ENCODE data around the gene UBE2D3.

DNA sequence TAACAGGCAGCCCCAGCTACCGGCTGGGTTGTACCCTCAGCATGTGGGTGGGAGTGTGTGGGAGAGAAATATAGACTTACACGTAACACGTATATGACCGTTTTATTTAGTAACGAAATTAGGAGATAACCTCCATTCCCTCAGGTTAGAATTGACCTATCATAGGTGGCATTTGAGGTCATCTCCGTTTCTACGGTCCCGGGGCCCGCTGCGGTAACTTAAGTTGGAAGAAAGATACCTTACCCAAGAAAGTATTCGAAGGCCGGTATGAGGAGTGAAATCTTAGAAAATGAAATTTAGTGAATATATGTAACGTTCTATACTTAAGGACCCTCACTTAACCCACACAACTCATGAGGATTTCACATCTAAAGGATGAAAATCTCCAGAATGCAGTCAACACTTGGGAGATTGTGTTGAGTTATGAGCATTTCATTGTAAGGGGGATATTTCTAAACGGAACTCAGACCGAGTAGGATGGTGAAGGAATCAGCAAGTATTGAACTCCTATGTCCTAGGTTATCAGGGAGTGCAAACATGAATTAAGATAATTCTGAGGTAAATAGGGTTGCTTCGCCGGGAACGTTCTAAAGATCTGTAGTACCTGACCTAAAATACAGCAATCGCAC lies 42.3 kb upstream of the UBE2D3 start:
- TF ChIP-seq, protein P1, sequence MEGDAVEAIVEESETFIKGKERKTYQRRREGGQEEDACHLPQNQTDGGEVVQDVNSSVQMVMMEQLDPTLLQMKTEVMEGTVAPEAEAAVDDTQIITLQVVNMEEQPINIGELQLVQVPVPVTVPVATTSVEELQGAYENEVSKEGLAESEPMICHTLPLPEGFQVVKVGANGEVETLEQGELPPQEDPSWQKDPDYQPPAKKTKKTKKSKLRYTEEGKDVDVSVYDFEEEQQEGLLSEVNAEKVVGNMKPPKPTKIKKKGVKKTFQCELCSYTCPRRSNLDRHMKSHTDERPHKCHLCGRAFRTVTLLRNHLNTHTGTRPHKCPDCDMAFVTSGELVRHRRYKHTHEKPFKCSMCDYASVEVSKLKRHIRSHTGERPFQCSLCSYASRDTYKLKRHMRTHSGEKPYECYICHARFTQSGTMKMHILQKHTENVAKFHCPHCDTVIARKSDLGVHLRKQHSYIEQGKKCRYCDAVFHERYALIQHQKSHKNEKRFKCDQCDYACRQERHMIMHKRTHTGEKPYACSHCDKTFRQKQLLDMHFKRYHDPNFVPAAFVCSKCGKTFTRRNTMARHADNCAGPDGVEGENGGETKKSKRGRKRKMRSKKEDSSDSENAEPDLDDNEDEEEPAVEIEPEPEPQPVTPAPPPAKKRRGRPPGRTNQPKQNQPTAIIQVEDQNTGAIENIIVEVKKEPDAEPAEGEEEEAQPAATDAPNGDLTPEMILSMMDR (IDR thresholded peaks at IDR 0.05) = no peak
- TF ChIP-seq POLR2A (IDR thresholded peaks at IDR 0.05) (no peak), POLR2AphosphoS5 (IDR thresholded peaks at IDR 0.05) (no peak)

Data from suprapubic skin (tissue), 4 donors.